ENCODE results near the gene SAMHD1.

DNA sequence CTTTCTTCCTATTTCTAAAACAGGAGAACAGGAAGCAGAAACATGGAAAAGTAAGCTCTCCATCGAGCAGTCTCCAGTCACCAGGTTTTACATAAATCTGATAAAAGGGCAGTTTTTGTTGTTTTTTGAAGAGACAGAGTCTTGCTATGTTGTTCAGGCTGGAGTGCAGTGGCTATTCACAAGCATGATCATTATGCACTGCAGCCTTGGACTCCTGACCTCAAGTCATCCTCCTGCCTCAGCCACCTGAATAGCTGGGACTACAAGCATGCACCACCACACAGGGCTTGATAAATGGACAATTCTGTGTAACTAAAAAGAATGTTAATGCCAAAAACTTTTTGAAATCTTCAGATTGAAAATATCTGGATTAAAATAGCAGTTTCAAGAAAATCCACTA, 23.8 kb downstream of the SAMHD1 start:
- TF ChIP-seq, protein P1, sequence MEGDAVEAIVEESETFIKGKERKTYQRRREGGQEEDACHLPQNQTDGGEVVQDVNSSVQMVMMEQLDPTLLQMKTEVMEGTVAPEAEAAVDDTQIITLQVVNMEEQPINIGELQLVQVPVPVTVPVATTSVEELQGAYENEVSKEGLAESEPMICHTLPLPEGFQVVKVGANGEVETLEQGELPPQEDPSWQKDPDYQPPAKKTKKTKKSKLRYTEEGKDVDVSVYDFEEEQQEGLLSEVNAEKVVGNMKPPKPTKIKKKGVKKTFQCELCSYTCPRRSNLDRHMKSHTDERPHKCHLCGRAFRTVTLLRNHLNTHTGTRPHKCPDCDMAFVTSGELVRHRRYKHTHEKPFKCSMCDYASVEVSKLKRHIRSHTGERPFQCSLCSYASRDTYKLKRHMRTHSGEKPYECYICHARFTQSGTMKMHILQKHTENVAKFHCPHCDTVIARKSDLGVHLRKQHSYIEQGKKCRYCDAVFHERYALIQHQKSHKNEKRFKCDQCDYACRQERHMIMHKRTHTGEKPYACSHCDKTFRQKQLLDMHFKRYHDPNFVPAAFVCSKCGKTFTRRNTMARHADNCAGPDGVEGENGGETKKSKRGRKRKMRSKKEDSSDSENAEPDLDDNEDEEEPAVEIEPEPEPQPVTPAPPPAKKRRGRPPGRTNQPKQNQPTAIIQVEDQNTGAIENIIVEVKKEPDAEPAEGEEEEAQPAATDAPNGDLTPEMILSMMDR (IDR thresholded peaks at IDR 0.05) = no peak
- TF ChIP-seq, protein P2, sequence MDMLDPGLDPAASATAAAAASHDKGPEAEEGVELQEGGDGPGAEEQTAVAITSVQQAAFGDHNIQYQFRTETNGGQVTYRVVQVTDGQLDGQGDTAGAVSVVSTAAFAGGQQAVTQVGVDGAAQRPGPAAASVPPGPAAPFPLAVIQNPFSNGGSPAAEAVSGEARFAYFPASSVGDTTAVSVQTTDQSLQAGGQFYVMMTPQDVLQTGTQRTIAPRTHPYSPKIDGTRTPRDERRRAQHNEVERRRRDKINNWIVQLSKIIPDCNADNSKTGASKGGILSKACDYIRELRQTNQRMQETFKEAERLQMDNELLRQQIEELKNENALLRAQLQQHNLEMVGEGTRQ (IDR thresholded peaks at IDR 0.05) = no peak
- TF ChIP-seq HOXA7 (CRISPR knock-in tag; IDR thresholded peaks at IDR 0.05) (no peak), POLR2A (IDR thresholded peaks at IDR 0.05; ENCODE audit: low read length) (no peak), ESRRA (IDR thresholded peaks at IDR 0.05; ENCODE audit: borderline replicate concordance, low read length) (no peak), EP300 (IDR thresholded peaks at IDR 0.05) (no peak), PHF8 (IDR thresholded peaks at IDR 0.05; ENCODE audit: borderline replicate concordance, low read depth) (no peak), BHLHE40 (IDR thresholded peaks at IDR 0.05; ENCODE audit: low read depth, low read length) (no peak), KDM5A (IDR thresholded peaks at IDR 0.05) (no peak), CEBPB (IDR thresholded peaks at IDR 0.05) (no peak)
- TF ChIP-seq, protein P3, sequence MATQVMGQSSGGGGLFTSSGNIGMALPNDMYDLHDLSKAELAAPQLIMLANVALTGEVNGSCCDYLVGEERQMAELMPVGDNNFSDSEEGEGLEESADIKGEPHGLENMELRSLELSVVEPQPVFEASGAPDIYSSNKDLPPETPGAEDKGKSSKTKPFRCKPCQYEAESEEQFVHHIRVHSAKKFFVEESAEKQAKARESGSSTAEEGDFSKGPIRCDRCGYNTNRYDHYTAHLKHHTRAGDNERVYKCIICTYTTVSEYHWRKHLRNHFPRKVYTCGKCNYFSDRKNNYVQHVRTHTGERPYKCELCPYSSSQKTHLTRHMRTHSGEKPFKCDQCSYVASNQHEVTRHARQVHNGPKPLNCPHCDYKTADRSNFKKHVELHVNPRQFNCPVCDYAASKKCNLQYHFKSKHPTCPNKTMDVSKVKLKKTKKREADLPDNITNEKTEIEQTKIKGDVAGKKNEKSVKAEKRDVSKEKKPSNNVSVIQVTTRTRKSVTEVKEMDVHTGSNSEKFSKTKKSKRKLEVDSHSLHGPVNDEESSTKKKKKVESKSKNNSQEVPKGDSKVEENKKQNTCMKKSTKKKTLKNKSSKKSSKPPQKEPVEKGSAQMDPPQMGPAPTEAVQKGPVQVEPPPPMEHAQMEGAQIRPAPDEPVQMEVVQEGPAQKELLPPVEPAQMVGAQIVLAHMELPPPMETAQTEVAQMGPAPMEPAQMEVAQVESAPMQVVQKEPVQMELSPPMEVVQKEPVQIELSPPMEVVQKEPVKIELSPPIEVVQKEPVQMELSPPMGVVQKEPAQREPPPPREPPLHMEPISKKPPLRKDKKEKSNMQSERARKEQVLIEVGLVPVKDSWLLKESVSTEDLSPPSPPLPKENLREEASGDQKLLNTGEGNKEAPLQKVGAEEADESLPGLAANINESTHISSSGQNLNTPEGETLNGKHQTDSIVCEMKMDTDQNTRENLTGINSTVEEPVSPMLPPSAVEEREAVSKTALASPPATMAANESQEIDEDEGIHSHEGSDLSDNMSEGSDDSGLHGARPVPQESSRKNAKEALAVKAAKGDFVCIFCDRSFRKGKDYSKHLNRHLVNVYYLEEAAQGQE (IDR thresholded peaks at IDR 0.05) = no peak
- TF ChIP-seq, protein P4, sequence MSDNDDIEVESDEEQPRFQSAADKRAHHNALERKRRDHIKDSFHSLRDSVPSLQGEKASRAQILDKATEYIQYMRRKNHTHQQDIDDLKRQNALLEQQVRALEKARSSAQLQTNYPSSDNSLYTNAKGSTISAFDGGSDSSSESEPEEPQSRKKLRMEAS (IDR thresholded peaks at IDR 0.05) = no peak

All from A549 (cell line).